H1 (cell line): Measurements from ENCODE around the gene SCG5. TPM values are rescaled to one million over a fixed set of nuclear protein-coding genes. Genes with fewer than 3 reads are reported as not detected.

Source experiments
- CTCF ChIA-PET: fragments of 300-600 bp; sonication (Branson Sonifier 250); formaldehyde crosslinking; loops from one replicate; lab custom pipeline; 2021; ENCODE audit not compliant: partially characterized antibody; lab: Charles Lee
- POLR2A ChIA-PET: fragments of 300-600 bp; sonication (Branson Sonifier 250); formaldehyde crosslinking; loops from one replicate; lab custom pipeline; 2021; ENCODE audit warnings: inconsistent platforms; ENCODE audit not compliant: partially characterized antibody; lab: Charles Lee
- DNase-seq, 2 experiments: peaks; one replicate each; pipeline versions ENCODE4 v3.0.0 to v3.0.0-alpha.2; 2010 to 2022; ENCODE audit warnings: low spot score in 2 of 2, low read depth in 1 of 2, mixed read lengths in 1 of 2
- FAIRE-seq: peaks from 2 replicates; lab custom pipeline; 2011; peaks lifted over from hg19 to GRCh38; lab: Jason Lieb, UNC
- H2AFZ ChIP-seq: 2 replicates; pipeline ENCODE4 v1.8.1; 2012; ENCODE audit warnings: low read length, inconsistent platforms
- H2AK5ac ChIP-seq: 2 replicates; pipeline ENCODE4 v1.6.1; 2013; ENCODE audit warnings: low read depth, low read length
- H2BK120ac ChIP-seq: replicated peaks from 2 replicates; pipeline ENCODE3; 2013; ENCODE audit warnings: low read depth, low read length, inconsistent platforms
- H2BK12ac ChIP-seq: 2 replicates; pipeline ENCODE4 v1.6.1; 2013; ENCODE audit warnings: low read depth, low read length
- H2BK15ac ChIP-seq: 2 replicates; pipeline ENCODE4 v1.6.1; 2013; ENCODE audit warnings: low read length
- H2BK20ac ChIP-seq: 2 replicates; pipeline ENCODE4 v1.6.1; 2013; ENCODE audit warnings: low read length
- H2BK5ac ChIP-seq: 2 replicates; pipeline ENCODE4 v1.6.1; 2013; ENCODE audit warnings: low read depth, low read length
- H3K14ac ChIP-seq: 2 replicates; pipeline ENCODE4 v1.6.1; 2013; ENCODE audit warnings: inconsistent platforms; ENCODE audit not compliant: insufficient read length
- H3K18ac ChIP-seq: 2 replicates; pipeline ENCODE4 v1.6.1; 2013; ENCODE audit warnings: low read length; ENCODE audit errors: extremely low read depth
- H3K23ac ChIP-seq: 2 replicates; pipeline ENCODE4 v1.6.1; 2013; ENCODE audit warnings: inconsistent platforms; ENCODE audit not compliant: insufficient read length
- H3K23me2 ChIP-seq: 2 replicates; pipeline ENCODE4 v1.6.1; 2013; ENCODE audit warnings: low read depth, low read length
- H3K27ac ChIP-seq: 2 replicates; pipeline ENCODE4 v1.6.1; 2011; ENCODE audit warnings: low read depth, low read length, inconsistent platforms
- H3K27me3 ChIP-seq, 4 experiments: replicated peaks in 1 of 4; 1 replicate in 1 of 4; 2 replicates in 3 of 4; pipeline versions ENCODE4 v1.6.1 to v1.8.1; 2011 to 2013; ENCODE audit warnings: low read length in 3 of 4, mild to moderate bottlenecking in 3 of 4, inconsistent platforms in 2 of 4, mixed read lengths in 2 of 4, moderate library complexity in 1 of 4; ENCODE audit not compliant: control insufficient read depth in 3 of 4, insufficient read depth in 3 of 4; ENCODE audit errors: extremely low read depth in 1 of 4
- H3K36me3 ChIP-seq, 4 experiments: 2 replicates each; pipeline versions ENCODE4 v1.6.1 to v1.8.1; 2011 to 2013; ENCODE audit warnings: mild to moderate bottlenecking in 4 of 4, low read length in 3 of 4, moderate library complexity in 2 of 4, control low read depth in 1 of 4, inconsistent platforms in 1 of 4; ENCODE audit not compliant: insufficient read depth in 4 of 4, control insufficient read depth in 2 of 4
- H3K4ac ChIP-seq: replicated peaks from 2 replicates; pipeline ENCODE3; 2013; ENCODE audit warnings: low read length, low read depth, mixed read lengths, inconsistent platforms; ENCODE audit not compliant: insufficient read length
- H3K4me1 ChIP-seq, 4 experiments: replicated peaks in 1 of 4; 1 replicate in 1 of 4; 2 replicates in 3 of 4; pipeline versions ENCODE4 v1.6.1 to v1.8.1; 2011 to 2013; ENCODE audit warnings: low read length in 3 of 4, inconsistent platforms in 2 of 4, mixed read lengths in 1 of 4; ENCODE audit not compliant: insufficient read depth in 4 of 4, control insufficient read depth in 3 of 4
- H3K4me2 ChIP-seq, 2 experiments: 2 replicates each; pipeline versions ENCODE4 v1.6.1 to v1.8.1; 2011 to 2013; ENCODE audit warnings: low read depth in 2 of 2, low read length in 2 of 2, control low read depth in 1 of 2, inconsistent platforms in 1 of 2, mild to moderate bottlenecking in 1 of 2; ENCODE audit not compliant: insufficient read depth in 1 of 2
- H3K4me3 ChIP-seq, 4 experiments: fragments of 200-600, 300-600 bp in 1 of 4; sonication (generic), shearing (Covaris generic), sonication (Bioruptor Twin) in 1 of 4; 2 replicates each; pipeline versions ENCODE4 v1.5.1 to v1.8.1; 2011 to 2016; ENCODE audit warnings: low read length in 4 of 4, low read depth in 3 of 4, control low read depth in 2 of 4, inconsistent platforms in 2 of 4, mild to moderate bottlenecking in 2 of 4, mixed read lengths in 1 of 4, moderate library complexity in 1 of 4; ENCODE audit not compliant: insufficient read depth in 2 of 4; ENCODE audit errors: extremely low read depth in 1 of 4
- H3K56ac ChIP-seq: replicated peaks from 2 replicates; pipeline ENCODE3; 2013; ENCODE audit warnings: low read depth, mild to moderate bottlenecking, mixed read lengths, low read length, inconsistent platforms; ENCODE audit not compliant: insufficient read length
- H3K79me1 ChIP-seq: 2 replicates; pipeline ENCODE4 v1.6.1; 2013; ENCODE audit warnings: low read depth, low read length, control low read depth
- H3K79me2 ChIP-seq, 2 experiments: 2 replicates each; pipeline versions ENCODE4 v1.6.1 to v1.8.1; 2012 to 2013; ENCODE audit warnings: low read length in 2 of 2, mild to moderate bottlenecking in 2 of 2, inconsistent platforms in 1 of 2; ENCODE audit not compliant: insufficient read depth in 2 of 2, control insufficient read depth in 1 of 2
- H3K9ac ChIP-seq, 4 experiments: replicated peaks in 1 of 4; 1 replicate in 1 of 4; 2 replicates in 3 of 4; pipeline versions ENCODE4 v1.6.1 to v1.8.1; 2011 to 2013; ENCODE audit warnings: low read depth in 3 of 4, low read length in 3 of 4, control low read depth in 2 of 4, mild to moderate bottlenecking in 2 of 4, moderate library complexity in 2 of 4, inconsistent platforms in 1 of 4; ENCODE audit errors: extremely low read depth in 1 of 4
- H3K9me3 ChIP-seq, 2 experiments: 2 replicates each; pipeline versions ENCODE4 v1.6.1 to v1.8.1; 2012 to 2013; ENCODE audit warnings: mild to moderate bottlenecking in 2 of 2, moderate library complexity in 2 of 2, control low read depth in 1 of 2, inconsistent platforms in 1 of 2, low read depth in 1 of 2, low read length in 1 of 2, mixed read lengths in 1 of 2; ENCODE audit not compliant: insufficient read depth in 2 of 2
- H4K20me1 ChIP-seq, 2 experiments: replicated peaks in 1 of 2; 2 replicates each; pipeline versions ENCODE3 to v1.8.1; 2011 to 2013; ENCODE audit warnings: inconsistent platforms in 2 of 2, low read length in 2 of 2, mild to moderate bottlenecking in 1 of 2; ENCODE audit not compliant: insufficient read depth in 2 of 2, control insufficient read depth in 1 of 2
- H4K5ac ChIP-seq: 2 replicates; pipeline ENCODE4 v1.6.1; 2013; ENCODE audit warnings: low read length, low read depth, mixed read lengths, inconsistent platforms; ENCODE audit not compliant: insufficient read length
- H4K8ac ChIP-seq: 2 replicates; pipeline ENCODE4 v1.8.0; 2013; ENCODE audit warnings: mild to moderate bottlenecking, moderate library complexity, low read length, inconsistent platforms; ENCODE audit not compliant: insufficient read depth; ENCODE audit errors: extremely low read depth
- H4K91ac ChIP-seq: replicated peaks from 2 replicates; pipeline ENCODE3; 2013; ENCODE audit warnings: low read length, mixed read lengths, inconsistent platforms; ENCODE audit not compliant: insufficient read length
- CEBPB ChIP-seq: IDR thresholded peaks from 2 replicates; pipeline ENCODE4 v1.6.1; 2012; ENCODE audit warnings: low read depth, low read length
- CREB1 ChIP-seq: IDR thresholded peaks from 2 replicates; pipeline ENCODE4 v1.6.1; 2012; ENCODE audit warnings: inconsistent platforms
- FOSL1 ChIP-seq: IDR thresholded peaks from 2 replicates; pipeline ENCODE4 v1.6.1; 2011; ENCODE audit warnings: mild to moderate bottlenecking, low read depth, low read length, moderate library complexity; ENCODE audit not compliant: insufficient read depth
- PHF8 ChIP-seq: fragments of 200-600 bp; sonication (generic); conservative IDR thresholded peaks from 2 replicates; pipeline ENCODE4 v1.7.1; 2012; ENCODE audit warnings: low read depth, mild to moderate bottlenecking, inconsistent platforms, low read length, moderate library complexity
- POU5F1 ChIP-seq: IDR thresholded peaks from 2 replicates; pipeline ENCODE4 v1.6.1; 2011; ENCODE audit warnings: low read depth, mild to moderate bottlenecking, low read length, moderate library complexity
- WGBS, 2 experiments: shearing (Covaris generic) in 1 of 2; methylation state at CpG; one replicate each; pipeline versions ENCODE4 v1.1.6 to v1.1.7; 2013 to 2015; ENCODE audit warnings: low lambda C conversion rate in 2 of 2, mixed read lengths in 2 of 2, inconsistent platforms in 1 of 2, low coverage in 1 of 2, missing lambda C conversion rate in 1 of 2; ENCODE audit not compliant: insufficient replicate concordance in 2 of 2, insufficient coverage in 1 of 2, insufficient read length in 1 of 2; ENCODE audit errors: extremely low coverage in 1 of 2, missing lambda C conversion rate in 1 of 2; 5-methylcytosine and 5-hydroxymethylcytosine counted together
- polyA plus RNA-seq, 7 experiments: library from polyadenylated mRNA; depleted of rRNA in 3 of 7; stranded (reverse) in 5 of 7; unstranded in 2 of 7; fragments of >200 nt in 5 of 7; fragments of 200-250 nt in 2 of 7; gene quantifications; 1 replicate in 5 of 7; 2 replicates in 1 of 7; 4 replicates in 1 of 7; pipeline versions ENCODE4 v1.2.1 to v1.2.3, GENCODE V29; 2011 to 2013; ENCODE audit warnings: missing spikeins in 2 of 7, mixed read lengths in 2 of 7
- total RNA-seq: library from RNA; stranded (reverse); fragmentation: NEBNext Ultra II Directional; extraction: Animal tissue kit (Norgen Biotek cat#: 25700); gene quantifications from 2 replicates; pipeline ENCODE4 v1.2.1, GENCODE V29; 2021

SCG5 gene
- total and polyA plus RNA-seq, 2 of the 8 experiments (the other 6 are each of a cell fraction or from before 2014, with no cell fraction given), result 18.7 to 19.9 TPM

DNA sequence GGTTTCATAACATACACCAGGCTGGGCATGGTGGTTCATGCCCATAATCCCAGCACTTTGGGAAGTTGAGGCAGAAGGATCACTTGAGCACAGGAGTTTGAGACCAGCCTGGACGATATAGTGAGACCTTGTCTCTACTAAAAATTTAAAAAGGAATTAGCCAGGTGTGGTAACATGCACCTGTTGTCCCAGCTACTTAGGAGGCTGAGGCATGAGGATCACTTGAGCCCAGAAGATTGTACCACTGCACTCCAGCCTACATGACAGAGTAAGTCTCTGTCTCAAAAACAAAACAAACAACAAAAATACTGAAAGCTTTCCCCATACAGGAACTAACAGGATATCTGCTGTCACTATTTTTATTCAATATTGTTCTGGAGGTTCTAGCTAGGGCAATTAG, 97.2 kb downstream of the SCG5 start:
- no peak overlapping the region for H3K56ac ChIP-seq
- no peak overlapping the region for H2BK12ac ChIP-seq
- ChIA-PET POLR2A (no interaction called here), CTCF (interaction anchor here (1.5 kb wide), 1 partner anchor 105 kb away, joined by 4 read pairs; no protein-coding TSS in a partner anchor)
- no peak overlapping the region for H3K18ac ChIP-seq
- H3K79me1 ChIP-seq, result no peaks in the 10 kb centered on the region
- TF ChIP-seq FOSL1 (no peak), PHF8 (no peak), POU5F1 (no peak), CREB1 (no peak), CEBPB (no peak)
- no peaks in the 10 kb centered on the region for H3K36me3 ChIP-seq
- no peak overlapping the region for H3K4me3 ChIP-seq
- H2BK5ac ChIP-seq, result no peak overlapping the region
- WGBS, 2 experiments, result 88% methylated on average over 1 of the region's 1 CpG; no CpG with 5 or more reads in 1 of the 2 experiments
- no peak overlapping the region for H3K4ac ChIP-seq
- H3K14ac ChIP-seq, result no peak overlapping the region
- H4K91ac ChIP-seq, result no peak overlapping the region
- no peak overlapping the region for H3K27ac ChIP-seq
- H2BK120ac ChIP-seq, result no peak overlapping the region
- no peak overlapping the region for H3K23ac ChIP-seq
- FAIRE-seq (no peak), DNase-seq (no peak)
- H2BK15ac ChIP-seq, result no peak overlapping the region
- 0 out of 4 replicates have a peak, but pooled peaks cover 0 to 2% of the 10 kb centered on the region in 2 experiments for H3K9me3 ChIP-seq
- no peaks in the 10 kb centered on the region for H3K79me2 ChIP-seq
- no peaks in the 10 kb centered on the region for H4K20me1 ChIP-seq
- H3K27me3 ChIP-seq, result no peaks in the 10 kb centered on the region
- H4K5ac ChIP-seq, result no peak overlapping the region
- H2AK5ac ChIP-seq, result no peak overlapping the region
- H3K9ac ChIP-seq, result no peak overlapping the region
- H2BK20ac ChIP-seq, result no peak overlapping the region
- no peak overlapping the region for H2AFZ ChIP-seq
- no peaks in the 10 kb centered on the region for H3K4me1 ChIP-seq
- H3K4me2 ChIP-seq, result no peak overlapping the region
- no peak overlapping the region for H4K8ac ChIP-seq
- no peaks in the 10 kb centered on the region for H3K23me2 ChIP-seq
